ENCODE results near the gene COL6A1. TPM values are rescaled to one million over a fixed set of nuclear protein-coding genes. Genes with fewer than 3 reads are reported as not detected.
"Not testable (repeated sequence)": the region's sequence is repeated elsewhere in the genome, so short reads cannot be mapped to it uniquely, and the experiment has no call there.

Gene COL6A1
- total RNA-seq, 1 experiment from 2014 or later, result 243 TPM

- Histone ChIP-seq H3K4me3 (ENCODE audit: insufficient read depth, low read depth, low read length) (no peak overlapping the region), H3K27me3 (ENCODE audit: control insufficient read depth, insufficient read depth, low read length) (no peaks in the 10 kb centered on the region), H3K36me3 (replicated peaks; ENCODE audit: control insufficient read depth, insufficient read depth, low read length) (no peaks in the 10 kb centered on the region)
- DNase-seq, result peak; percentile 52
Observed at GRCh38 chr21:45942755-45943629, 38.6 kb upstream of the COL6A1 start.

- H3K36me3 ChIP-seq (replicated peaks; ENCODE audit: control insufficient read depth, insufficient read depth, low read length), result no peaks in the 10 kb centered on the region
- DNase-seq, result peak; percentile 46
- H3K27me3 ChIP-seq (ENCODE audit: control insufficient read depth, insufficient read depth, low read length), result no peaks in the 10 kb centered on the region
- H3K4me3 ChIP-seq (ENCODE audit: insufficient read depth, low read depth, low read length), result no peak overlapping the region
Observed at GRCh38 chr21:45943630-45944540, 37.7 kb upstream of the COL6A1 start.

GRCh38 chr21:45944601-45945000 is 37.0 kb upstream of the COL6A1 start:
- Histone ChIP-seq H3K36me3 (replicated peaks; ENCODE audit: control insufficient read depth, insufficient read depth, low read length) (no peaks in the 10 kb centered on the region), H3K4me3 (ENCODE audit: insufficient read depth, low read depth, low read length) (no peak overlapping the region), H3K27me3 (ENCODE audit: control insufficient read depth, insufficient read depth, low read length) (no peaks in the 10 kb centered on the region)
- DNase-seq, result peak; percentile 36

- Histone ChIP-seq H3K4me3 (ENCODE audit: insufficient read depth, low read depth, low read length) (no peak overlapping the region), H3K27me3 (ENCODE audit: control insufficient read depth, insufficient read depth, low read length) (no peaks in the 10 kb centered on the region), H3K36me3 (replicated peaks; ENCODE audit: control insufficient read depth, insufficient read depth, low read length) (no peaks in the 10 kb centered on the region)
- peak; percentile 50 for DNase-seq
Observed at GRCh38 chr21:45945066-45945867, 36.3 kb upstream of the COL6A1 start.

- peak; percentile 41 for DNase-seq
- Histone ChIP-seq H3K27me3 (ENCODE audit: control insufficient read depth, insufficient read depth, low read length) (no peaks in the 10 kb centered on the region), H3K36me3 (replicated peaks; ENCODE audit: control insufficient read depth, insufficient read depth, low read length) (no peaks in the 10 kb centered on the region), H3K4me3 (ENCODE audit: insufficient read depth, low read depth, low read length) (no peak overlapping the region)
Observed at GRCh38 chr21:45945868-45946210, 35.7 kb upstream of the COL6A1 start.

GRCh38 chr21:45947296-45947695 is 34.3 kb upstream of the COL6A1 start:
- H3K4me3 ChIP-seq (ENCODE audit: insufficient read depth, low read depth, low read length), result no peak overlapping the region
- peak; percentile 41 for DNase-seq
- H3K27me3 ChIP-seq (ENCODE audit: control insufficient read depth, insufficient read depth, low read length), result no peaks in the 10 kb centered on the region
- no peaks in the 10 kb centered on the region for H3K36me3 ChIP-seq (replicated peaks; ENCODE audit: control insufficient read depth, insufficient read depth, low read length)

GRCh38 chr21:45947716-45948255 is 33.8 kb upstream of the COL6A1 start:
- DNase-seq, result peak; percentile 31
- Histone ChIP-seq H3K36me3 (replicated peaks; ENCODE audit: control insufficient read depth, insufficient read depth, low read length) (no peaks in the 10 kb centered on the region), H3K27me3 (ENCODE audit: control insufficient read depth, insufficient read depth, low read length) (no peaks in the 10 kb centered on the region), H3K4me3 (ENCODE audit: insufficient read depth, low read depth, low read length) (no peak overlapping the region)

GRCh38 chr21:45948576-45949141 is 32.9 kb upstream of the COL6A1 start:
- H3K4me3 ChIP-seq (ENCODE audit: insufficient read depth, low read depth, low read length), result no peak overlapping the region
- peak; percentile 71 for DNase-seq

GRCh38 chr21:45949928-45950739 is 31.4 kb upstream of the COL6A1 start:
- H3K27me3 ChIP-seq (ENCODE audit: control insufficient read depth, insufficient read depth, low read length), result no peaks in the 10 kb centered on the region
- peak; percentile 68 for DNase-seq
- H3K4me3 ChIP-seq (ENCODE audit: insufficient read depth, low read depth, low read length), result no peak overlapping the region
- H3K36me3 ChIP-seq (replicated peaks; ENCODE audit: control insufficient read depth, insufficient read depth, low read length), result no peaks in the 10 kb centered on the region

More at GRCh38 chr21:45948576-45949141, 32.9 kb upstream of the COL6A1 start:
- no peaks in the 10 kb centered on the region for H3K36me3 ChIP-seq (replicated peaks; ENCODE audit: control insufficient read depth, insufficient read depth, low read length)
- H3K27me3 ChIP-seq (ENCODE audit: control insufficient read depth, insufficient read depth, low read length), result no peaks in the 10 kb centered on the region

- Histone ChIP-seq H3K36me3 (replicated peaks; ENCODE audit: control insufficient read depth, insufficient read depth, low read length) (no peaks in the 10 kb centered on the region), H3K4me3 (ENCODE audit: insufficient read depth, low read depth, low read length) (no peak overlapping the region), H3K27me3 (ENCODE audit: control insufficient read depth, insufficient read depth, low read length) (no peaks in the 10 kb centered on the region)
- DNase-seq, result peak; percentile 76
Observed at GRCh38 chr21:45950740-45951515, 30.6 kb upstream of the COL6A1 start.

- no peak overlapping the region for H3K4me3 ChIP-seq (ENCODE audit: insufficient read depth, low read depth, low read length)
- no peak for DNase-seq
- H3K27me3 ChIP-seq (ENCODE audit: control insufficient read depth, insufficient read depth, low read length), result no peaks in the 10 kb centered on the region
- no peaks in the 10 kb centered on the region for H3K36me3 ChIP-seq (replicated peaks; ENCODE audit: control insufficient read depth, insufficient read depth, low read length)
Observed at GRCh38 chr21:45951676-45952075, 29.9 kb upstream of the COL6A1 start.

- not testable (repeated sequence) for DNase-seq; H3K4me3 ChIP-seq (ENCODE audit: insufficient read depth, low read depth, low read length); H3K27me3 ChIP-seq (ENCODE audit: control insufficient read depth, insufficient read depth, low read length); H3K36me3 ChIP-seq (replicated peaks; ENCODE audit: control insufficient read depth, insufficient read depth, low read length)
Observed at GRCh38 chr21:45952527-45952926, 29.0 kb upstream of the COL6A1 start.

- Histone ChIP-seq H3K27me3 (ENCODE audit: control insufficient read depth, insufficient read depth, low read length) (no peaks in the 10 kb centered on the region), H3K4me3 (ENCODE audit: insufficient read depth, low read depth, low read length) (no peak overlapping the region), H3K36me3 (replicated peaks; ENCODE audit: control insufficient read depth, insufficient read depth, low read length) (no peaks in the 10 kb centered on the region)
- no peak for DNase-seq
Observed at GRCh38 chr21:45952974-45953373, 28.6 kb upstream of the COL6A1 start.

All from H7 (cell line).